ENCODE data around the gene KMT2E.

DNA sequence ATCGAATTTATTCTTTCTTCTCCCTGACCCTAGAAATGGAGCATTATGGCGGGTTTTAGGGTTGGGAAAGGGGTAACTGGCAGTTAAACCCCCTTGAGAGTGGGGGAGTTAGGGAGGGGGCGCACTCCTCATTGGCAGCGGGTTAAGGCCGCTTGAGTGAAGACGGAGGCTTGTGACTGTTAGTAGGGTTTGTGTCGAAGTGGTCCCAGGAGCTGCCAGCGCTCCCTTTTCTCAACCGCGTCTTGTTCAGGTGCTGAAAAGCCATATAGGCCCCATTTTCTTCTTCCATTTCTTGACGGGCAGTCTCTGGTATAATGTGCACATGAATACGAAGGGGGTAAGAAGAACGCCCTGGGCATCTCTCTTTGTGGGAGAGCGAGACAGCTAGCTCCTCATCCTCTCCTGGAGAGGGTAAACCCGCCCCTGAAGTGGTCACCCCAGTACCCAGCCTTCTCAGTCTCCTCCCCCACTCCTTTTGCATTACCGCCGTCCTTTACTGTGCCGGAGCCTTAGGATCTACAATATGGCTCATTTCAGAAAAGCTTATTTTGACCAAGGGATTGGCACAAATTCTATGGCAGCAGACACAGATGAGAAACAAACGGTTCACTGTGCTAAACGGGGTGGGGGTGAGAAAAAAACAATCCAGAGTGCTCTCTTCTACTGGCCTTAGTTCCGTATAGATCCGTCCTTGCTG lies 836 bp downstream of the KMT2E start:
- TF ChIP-seq, protein P1, sequence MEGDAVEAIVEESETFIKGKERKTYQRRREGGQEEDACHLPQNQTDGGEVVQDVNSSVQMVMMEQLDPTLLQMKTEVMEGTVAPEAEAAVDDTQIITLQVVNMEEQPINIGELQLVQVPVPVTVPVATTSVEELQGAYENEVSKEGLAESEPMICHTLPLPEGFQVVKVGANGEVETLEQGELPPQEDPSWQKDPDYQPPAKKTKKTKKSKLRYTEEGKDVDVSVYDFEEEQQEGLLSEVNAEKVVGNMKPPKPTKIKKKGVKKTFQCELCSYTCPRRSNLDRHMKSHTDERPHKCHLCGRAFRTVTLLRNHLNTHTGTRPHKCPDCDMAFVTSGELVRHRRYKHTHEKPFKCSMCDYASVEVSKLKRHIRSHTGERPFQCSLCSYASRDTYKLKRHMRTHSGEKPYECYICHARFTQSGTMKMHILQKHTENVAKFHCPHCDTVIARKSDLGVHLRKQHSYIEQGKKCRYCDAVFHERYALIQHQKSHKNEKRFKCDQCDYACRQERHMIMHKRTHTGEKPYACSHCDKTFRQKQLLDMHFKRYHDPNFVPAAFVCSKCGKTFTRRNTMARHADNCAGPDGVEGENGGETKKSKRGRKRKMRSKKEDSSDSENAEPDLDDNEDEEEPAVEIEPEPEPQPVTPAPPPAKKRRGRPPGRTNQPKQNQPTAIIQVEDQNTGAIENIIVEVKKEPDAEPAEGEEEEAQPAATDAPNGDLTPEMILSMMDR (IDR thresholded peaks at IDR 0.05) = no peak
- TF ChIP-seq POLR2AphosphoS5 (IDR thresholded peaks at IDR 0.05) = no peak
- no peak for TF ChIP-seq EP300 (IDR thresholded peaks at IDR 0.05)
- peak; percentile 37 to 38 for TF ChIP-seq POLR2A (IDR thresholded peaks at IDR 0.05)
